SU-DHL-6 (cell line): ENCODE results near the gene BNIP1.

ENCODE experiments used
- H2AFZ ChIP-seq: fragments of 200-600 bp; sonication (generic); 2 replicates; pipeline ENCODE4 v1.6.1; 2014; ENCODE audit warnings: low read depth, mild to moderate bottlenecking, moderate library complexity, mixed read lengths, antibody characterized with exemption, low read length; ENCODE audit not compliant: severe bottlenecking
- H3F3A ChIP-seq: fragments of 200-600 bp; shearing (Covaris generic); 2 replicates; pipeline ENCODE4 v1.6.0; 2016; ENCODE audit warnings: antibody characterized with exemption, mild to moderate bottlenecking; ENCODE audit not compliant: insufficient read depth
- H3K27ac ChIP-seq: fragments of 200-600 bp; sonication (generic); 2 replicates; pipeline ENCODE4 v1.5.1; 2016; ENCODE audit warnings: low read depth, mild to moderate bottlenecking, low read length, moderate library complexity, mixed read lengths
- H3K27me3 ChIP-seq: fragments of 200-600 bp; sonication (generic), shearing (Covaris generic); 2 replicates; pipeline ENCODE4 v1.6.0; 2014; ENCODE audit warnings: mild to moderate bottlenecking, low read length
- H3K36me3 ChIP-seq: fragments of 200-600 bp; sonication (generic); 2 replicates; pipeline ENCODE4 v1.6.1; 2014; ENCODE audit warnings: mild to moderate bottlenecking, low read length, mixed read lengths
- H3K4me2 ChIP-seq: fragments of 300-600, 200-600 bp; shearing (Covaris generic), sonication (generic); 2 replicates; pipeline ENCODE4 v1.6.0; 2014; ENCODE audit warnings: low read length, low read depth, mild to moderate bottlenecking; ENCODE audit not compliant: poor library complexity, severe bottlenecking
- H3K4me3 ChIP-seq: fragments of 200-600 bp; sonication (generic); 2 replicates; pipeline ENCODE4 v1.5.1; 2014; ENCODE audit warnings: antibody characterized with exemption, low read length, mild to moderate bottlenecking, mixed read lengths; ENCODE audit not compliant: insufficient read depth, poor library complexity, severe bottlenecking
- H3K79me2 ChIP-seq: fragments of 200-600 bp; sonication (generic); 2 replicates; pipeline ENCODE4 v1.6.1; 2014; ENCODE audit warnings: mild to moderate bottlenecking, low read length, moderate library complexity; ENCODE audit not compliant: insufficient read depth
- H3K9ac ChIP-seq: fragments of 200-600 bp; sonication (generic); 2 replicates; pipeline ENCODE4 v1.7.0; 2014; ENCODE audit warnings: mild to moderate bottlenecking, low read length
- H3K9me2 ChIP-seq: fragments of 200-600 bp; sonication (generic); replicated peaks from 2 replicates; pipeline ENCODE4 v1.6.1; 2014; ENCODE audit warnings: low read length; ENCODE audit not compliant: insufficient read depth
- H3K9me3 ChIP-seq: fragments of 200-600 bp; sonication (generic); 2 replicates; pipeline ENCODE4 v1.6.1; 2014; ENCODE audit warnings: low read length, mixed read lengths; ENCODE audit not compliant: insufficient read depth
- H4K20me1 ChIP-seq: fragments of 200-600 bp; sonication (generic); 2 replicates; pipeline ENCODE4 v1.6.1; 2014; ENCODE audit warnings: low read depth, mild to moderate bottlenecking, antibody characterized with exemption, low read length, moderate library complexity, mixed read lengths
- EZH2phosphoT487 ChIP-seq: fragments of 200-600 bp; sonication (generic), shearing (Covaris generic); conservative IDR thresholded peaks from 2 replicates; pipeline ENCODE4 v1.6.1; 2018; ENCODE audit warnings: mild to moderate bottlenecking, antibody characterized with exemption, low read length, moderate library complexity, mixed read lengths
- TF ChIP-seq, protein P1 (sequence below): fragments of 200-600 bp; sonication (generic); IDR thresholded peaks from one replicate; pipeline ENCODE4 v1.5.1; 2017; ENCODE audit warnings: antibody characterized with exemption, mild to moderate bottlenecking, low read length, moderate library complexity; ENCODE audit not compliant: insufficient read depth, poor library complexity, severe bottlenecking

The BNIP1 gene

GRCh38 chr5:173101245-173101644 lies 43.1 kb upstream of the BNIP1 start:
- Histone ChIP-seq H3K27ac (no peak overlapping the region), H3K9me2 (no peaks in the 10 kb centered on the region), H3K4me3 (no peak overlapping the region), H3K79me2 (no peaks in the 10 kb centered on the region), H3K4me2 (no peak overlapping the region), H3K9ac (no peak overlapping the region), H3K27me3 (no peaks in the 10 kb centered on the region), H3K36me3 (no peaks in the 10 kb centered on the region; the same call in 1 of the 2 replicates), H4K20me1 (no peaks in the 10 kb centered on the region), H3F3A (no peaks in the 10 kb centered on the region), H3K9me3 (no peaks in the 10 kb centered on the region), H2AFZ (no peak overlapping the region)
- TF ChIP-seq EZH2phosphoT487 = no peak
- TF ChIP-seq, protein P1, sequence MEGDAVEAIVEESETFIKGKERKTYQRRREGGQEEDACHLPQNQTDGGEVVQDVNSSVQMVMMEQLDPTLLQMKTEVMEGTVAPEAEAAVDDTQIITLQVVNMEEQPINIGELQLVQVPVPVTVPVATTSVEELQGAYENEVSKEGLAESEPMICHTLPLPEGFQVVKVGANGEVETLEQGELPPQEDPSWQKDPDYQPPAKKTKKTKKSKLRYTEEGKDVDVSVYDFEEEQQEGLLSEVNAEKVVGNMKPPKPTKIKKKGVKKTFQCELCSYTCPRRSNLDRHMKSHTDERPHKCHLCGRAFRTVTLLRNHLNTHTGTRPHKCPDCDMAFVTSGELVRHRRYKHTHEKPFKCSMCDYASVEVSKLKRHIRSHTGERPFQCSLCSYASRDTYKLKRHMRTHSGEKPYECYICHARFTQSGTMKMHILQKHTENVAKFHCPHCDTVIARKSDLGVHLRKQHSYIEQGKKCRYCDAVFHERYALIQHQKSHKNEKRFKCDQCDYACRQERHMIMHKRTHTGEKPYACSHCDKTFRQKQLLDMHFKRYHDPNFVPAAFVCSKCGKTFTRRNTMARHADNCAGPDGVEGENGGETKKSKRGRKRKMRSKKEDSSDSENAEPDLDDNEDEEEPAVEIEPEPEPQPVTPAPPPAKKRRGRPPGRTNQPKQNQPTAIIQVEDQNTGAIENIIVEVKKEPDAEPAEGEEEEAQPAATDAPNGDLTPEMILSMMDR = no peak

DNA sequence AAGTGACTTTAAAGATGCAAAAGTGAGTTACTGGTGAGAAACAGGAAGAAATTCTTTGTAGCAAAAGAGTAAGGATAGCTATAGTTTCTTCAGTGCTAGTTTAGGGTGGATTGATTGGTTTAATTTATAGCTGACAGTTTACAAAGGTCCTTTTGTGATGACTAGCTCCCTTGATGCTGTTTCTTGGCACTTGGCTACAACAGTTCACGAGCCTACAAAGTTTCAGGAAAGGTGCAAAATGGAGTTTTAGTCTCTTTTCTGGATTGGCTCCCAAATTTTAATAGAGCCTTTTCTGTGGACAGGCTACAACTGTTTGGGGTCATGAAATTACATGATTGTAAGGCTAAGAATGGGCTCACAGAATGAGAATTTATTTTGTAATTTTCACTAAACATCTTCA lies 40.9 kb upstream of the BNIP1 start:
- Histone ChIP-seq H3K9ac (no peak overlapping the region), H3F3A (no peaks in the 10 kb centered on the region), H4K20me1 (no peaks in the 10 kb centered on the region), H3K9me3 (no peaks in the 10 kb centered on the region), H2AFZ (no peak overlapping the region), H3K36me3 (no peaks in the 10 kb centered on the region; the same call in 1 of the 2 replicates), H3K79me2 (no peaks in the 10 kb centered on the region), H3K27me3 (no peaks in the 10 kb centered on the region), H3K4me2 (no peak overlapping the region), H3K27ac (no peak overlapping the region), H3K9me2 (no peaks in the 10 kb centered on the region), H3K4me3 (no peak overlapping the region)
- no peak for TF ChIP-seq EZH2phosphoT487
- TF ChIP-seq, protein P1 = no peak

DNA sequence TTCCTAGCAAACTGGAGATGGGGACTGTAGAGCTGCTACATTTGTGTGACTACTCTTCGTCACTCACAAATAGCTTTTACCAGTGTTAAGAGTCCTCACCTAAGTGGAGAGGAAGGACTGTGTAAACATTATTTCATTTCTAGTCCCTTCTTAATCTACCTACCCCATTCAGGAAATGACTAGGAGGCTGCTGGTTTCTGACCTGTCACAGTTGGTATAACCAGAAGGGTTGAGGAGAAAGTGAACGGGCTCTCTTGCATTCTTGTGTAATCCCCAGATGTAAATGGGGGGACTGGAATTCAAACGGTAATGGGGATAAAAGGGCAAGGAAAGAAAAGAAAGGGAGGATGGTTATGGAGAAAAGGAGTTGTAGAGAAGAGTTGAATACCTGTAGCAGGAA lies 35.4 kb upstream of the BNIP1 start:
- H4K20me1 ChIP-seq = no peaks in the 10 kb centered on the region
- TF ChIP-seq, protein P1 = no peak
- no peak for TF ChIP-seq EZH2phosphoT487
- H3K27me3 ChIP-seq = no peaks in the 10 kb centered on the region

More for the DNA sequence above, 35.4 kb upstream of the BNIP1 start:
- Histone ChIP-seq H3K9me3 (no peaks in the 10 kb centered on the region), H3K36me3 (peaks cover 2% of the 10 kb centered on the region; the same call in 1 of the 2 replicates), H3K79me2 (no peaks in the 10 kb centered on the region), H3K27ac (no peak overlapping the region), H3F3A (no peaks in the 10 kb centered on the region), H3K9me2 (no peaks in the 10 kb centered on the region), H3K9ac (no peak overlapping the region), H3K4me2 (no peak overlapping the region), H2AFZ (no peak overlapping the region), H3K4me3 (no peak overlapping the region)
